Loucy (cell line): ENCODE results near the gene WWC1.

Experiments
- CTCF ChIP-seq: fragments of 200-600 bp; sonication (generic); conservative IDR thresholded peaks from 2 replicates; pipeline ENCODE4 v1.5.1; 2014; ENCODE audit warnings: mild to moderate bottlenecking, antibody characterized with exemption, low read length
- EZH2phosphoT487 ChIP-seq: fragments of 200-600 bp; IDR thresholded peaks from 2 replicates; pipeline ENCODE4 v1.6.1; 2018; ENCODE audit warnings: antibody characterized with exemption, mild to moderate bottlenecking, moderate library complexity, borderline replicate concordance

- no peak for TF ChIP-seq CTCF
- no peak for TF ChIP-seq EZH2phosphoT487
Observed at GRCh38 chr5:168332042-168332441, 40.6 kb downstream of the WWC1 start.
